Activated naive CD4-positive, alpha-beta T cell treated with anti-CD3 and anti-CD28 coated beads, Interleukin-2, amount 50 U/mL, for 24 hours (primary cell): Measurements from ENCODE around the gene PHB1.
"Not testable (repeated sequence)": the region's sequence is repeated elsewhere in the genome, so short reads cannot be mapped to it uniquely, and the experiment has no call there.

Experiments
- H3K27ac Mint-ChIP-seq: one replicate; pipeline ENCODE4 v1.8.0; 2021; ENCODE audit warnings: mild to moderate bottlenecking, mixed read lengths
- H3K27me3 Mint-ChIP-seq: one replicate; pipeline ENCODE4 v1.8.0; 2021; ENCODE audit warnings: mixed read lengths
- H3K36me3 Mint-ChIP-seq: one replicate; pipeline ENCODE4 v1.8.0; 2021; ENCODE audit warnings: mixed read lengths
- H3K4me1 Mint-ChIP-seq: one replicate; pipeline ENCODE4 v1.8.0; 2021; ENCODE audit warnings: mixed read lengths
- H3K4me3 Mint-ChIP-seq: one replicate; pipeline ENCODE4 v1.8.0; 2021; ENCODE audit warnings: mild to moderate bottlenecking, mixed read lengths
- H3K9me3 Mint-ChIP-seq: one replicate; pipeline ENCODE4 v1.8.0; 2021; ENCODE audit warnings: mixed read lengths

The PHB1 gene

GRCh38 chr17:49431743-49432142, 17.1 kb upstream of the PHB1 start:
- Mint-ChIP-seq H3K27ac (no peak overlapping the region), H3K4me3 (no peak overlapping the region), H3K27me3 (peaks cover 5% of the 10 kb centered on the region), H3K9me3 (no peaks in the 10 kb centered on the region), H3K36me3 (no peaks in the 10 kb centered on the region), H3K4me1 (no peaks in the 10 kb centered on the region)

DNA sequence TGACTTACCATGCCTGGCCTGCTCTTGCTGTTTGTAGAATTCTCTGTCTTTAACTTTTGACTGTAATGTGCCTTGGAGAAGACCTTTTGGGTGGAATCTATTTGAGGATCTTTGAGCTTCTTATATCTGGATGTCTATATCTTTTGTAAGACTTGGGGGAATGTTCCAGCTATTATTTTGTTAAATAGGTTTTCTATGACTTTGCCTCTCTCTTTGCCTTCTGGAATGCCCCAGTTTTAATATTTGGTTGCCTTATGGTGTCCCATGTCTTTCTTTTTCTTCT, 10.3 kb upstream of the PHB1 start:
- H3K27me3 Mint-ChIP-seq: peaks cover 8% of the 10 kb centered on the region
- no peak overlapping the region for H3K4me3 Mint-ChIP-seq
- H3K4me1 Mint-ChIP-seq: no peaks in the 10 kb centered on the region
- H3K9me3 Mint-ChIP-seq: peaks cover 5% of the 10 kb centered on the region
- H3K36me3 Mint-ChIP-seq: peaks cover 2% of the 10 kb centered on the region
- no peak overlapping the region for H3K27ac Mint-ChIP-seq

- H3K4me3 Mint-ChIP-seq, H3K27me3 Mint-ChIP-seq, H3K4me1 Mint-ChIP-seq, H3K9me3 Mint-ChIP-seq, H3K27ac Mint-ChIP-seq, H3K36me3 Mint-ChIP-seq: not testable (repeated sequence)
Observed at GRCh38 chr17:49424276-49425003, 9.8 kb upstream of the PHB1 start.

DNA sequence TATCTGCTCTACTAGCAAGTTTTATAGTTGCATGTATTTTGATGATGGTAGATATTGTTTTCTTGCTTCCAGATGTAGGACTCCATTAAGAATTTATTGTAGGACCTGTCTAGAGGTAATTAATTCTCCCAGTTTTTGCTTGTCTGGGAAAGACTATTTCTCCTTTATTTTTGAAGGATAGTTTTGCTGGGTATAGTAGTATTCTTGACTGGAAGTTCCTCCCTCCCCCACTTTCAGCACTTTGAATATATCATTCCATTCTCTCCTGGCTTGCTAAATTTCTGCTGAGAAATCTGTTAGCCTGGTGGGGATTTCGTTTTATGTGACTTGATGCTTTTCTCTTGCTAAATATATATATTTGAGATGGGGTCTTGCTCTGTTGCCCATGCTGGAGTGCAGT, 8.0 kb upstream of the PHB1 start:
- Mint-ChIP-seq H3K9me3 (peaks cover 5% of the 10 kb centered on the region), H3K27ac (no peak overlapping the region), H3K4me3 (no peak overlapping the region), H3K36me3 (peaks cover 2% of the 10 kb centered on the region), H3K27me3 (peaks cover 6% of the 10 kb centered on the region), H3K4me1 (no peaks in the 10 kb centered on the region)

- H3K9me3 Mint-ChIP-seq, H3K27me3 Mint-ChIP-seq, H3K4me1 Mint-ChIP-seq, H3K36me3 Mint-ChIP-seq, H3K4me3 Mint-ChIP-seq, H3K27ac Mint-ChIP-seq: not testable (repeated sequence)
Observed at GRCh38 chr17:49419761-49420160, 5.1 kb upstream of the PHB1 start.

DNA sequence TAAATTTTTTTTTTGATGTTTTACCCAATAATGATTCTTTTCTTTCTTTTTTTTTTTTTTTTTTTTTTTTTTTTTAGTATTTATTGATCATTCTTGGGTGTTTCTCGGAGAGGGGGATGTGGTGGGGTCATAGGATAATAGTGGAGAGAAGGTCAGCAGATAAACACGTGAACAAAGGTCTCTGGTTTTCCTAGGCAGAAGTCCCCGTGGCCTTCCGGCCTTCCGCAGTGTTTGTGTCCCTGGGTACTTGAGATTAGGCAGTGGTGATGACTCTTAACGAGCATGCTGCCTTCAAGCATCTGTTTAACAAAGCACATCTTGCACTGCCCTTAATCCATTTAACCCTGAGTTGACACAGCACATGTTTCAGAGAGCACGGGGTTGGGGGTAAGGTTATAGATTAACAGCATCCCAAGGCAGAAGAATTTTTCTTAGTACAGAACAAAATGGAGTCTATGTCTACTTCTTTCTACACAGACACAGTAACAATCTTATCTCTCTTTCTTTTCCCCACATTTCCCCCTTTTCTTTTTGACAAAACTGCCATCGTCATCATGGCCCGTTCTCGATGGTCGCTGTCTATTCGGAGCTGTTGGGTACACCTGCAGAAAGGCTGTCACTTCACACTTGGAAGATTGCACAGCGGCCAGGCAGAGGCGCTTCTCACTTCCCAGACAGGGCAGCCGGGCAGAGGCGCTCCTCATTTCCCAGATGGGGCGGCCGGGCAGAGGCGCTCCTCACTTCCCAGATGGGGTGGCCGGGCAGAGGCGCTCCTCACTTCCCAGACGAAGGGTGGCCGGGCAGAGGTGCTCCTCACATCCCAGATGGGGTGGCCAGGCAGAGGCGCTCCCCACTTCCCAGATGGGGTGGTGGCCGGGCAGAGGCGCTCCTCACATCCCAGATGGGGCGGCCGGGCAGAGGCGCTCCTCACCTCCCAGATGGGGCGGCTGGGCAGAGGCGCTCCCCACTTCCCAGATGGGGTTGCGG, 4.4 kb upstream of the PHB1 start:
- not testable (repeated sequence) for H3K27ac Mint-ChIP-seq, H3K27me3 Mint-ChIP-seq, H3K9me3 Mint-ChIP-seq

GRCh38 chr17:49414271-49414621, 436 bp downstream of the PHB1 start:
- H3K36me3 Mint-ChIP-seq: peaks cover 14% of the 10 kb centered on the region
- no peaks in the 10 kb centered on the region for H3K9me3 Mint-ChIP-seq
- H3K4me1 Mint-ChIP-seq: peaks cover 20% of the 10 kb centered on the region
- H3K4me3 Mint-ChIP-seq: peak overlapping the region; percentile 95
- no peaks in the 10 kb centered on the region for H3K27me3 Mint-ChIP-seq
- peak overlapping the region; percentile 91 for H3K27ac Mint-ChIP-seq

More for the DNA sequence above, 4.4 kb upstream of the PHB1 start:
- H3K4me3 Mint-ChIP-seq, H3K36me3 Mint-ChIP-seq: not testable (repeated sequence)
- H3K4me1 Mint-ChIP-seq: peaks cover 12% of the 10 kb centered on the region

GRCh38 chr17:49409066-49409465, 5.6 kb downstream of the PHB1 start:
- peaks cover 28% of the 10 kb centered on the region for H3K4me1 Mint-ChIP-seq
- no peaks in the 10 kb centered on the region for H3K27me3 Mint-ChIP-seq
- no peak overlapping the region for H3K4me3 Mint-ChIP-seq
- H3K27ac Mint-ChIP-seq: no peak overlapping the region
- no peaks in the 10 kb centered on the region for H3K9me3 Mint-ChIP-seq
- peaks cover 25% of the 10 kb centered on the region for H3K36me3 Mint-ChIP-seq

GRCh38 chr17:49407981-49408501, 6.6 kb downstream of the PHB1 start:
- Mint-ChIP-seq H3K36me3 (peaks cover 25% of the 10 kb centered on the region), H3K27me3 (no peaks in the 10 kb centered on the region), H3K4me3 (peak overlapping the region; percentile 30), H3K9me3 (no peaks in the 10 kb centered on the region), H3K27ac (no peak overlapping the region), H3K4me1 (peaks cover 33% of the 10 kb centered on the region)

GRCh38 chr17:49407086-49407485, 7.6 kb downstream of the PHB1 start:
- Mint-ChIP-seq H3K36me3 (peaks cover 21% of the 10 kb centered on the region), H3K4me3 (no peak overlapping the region), H3K27me3 (no peaks in the 10 kb centered on the region), H3K9me3 (no peaks in the 10 kb centered on the region), H3K4me1 (peaks cover 32% of the 10 kb centered on the region), H3K27ac (no peak overlapping the region)

GRCh38 chr17:49406421-49407061, 8.1 kb downstream of the PHB1 start:
- H3K4me1 Mint-ChIP-seq: peaks cover 26% of the 10 kb centered on the region
- no peaks in the 10 kb centered on the region for H3K27me3 Mint-ChIP-seq
- H3K36me3 Mint-ChIP-seq: peaks cover 17% of the 10 kb centered on the region
- no peaks in the 10 kb centered on the region for H3K9me3 Mint-ChIP-seq
- no peak overlapping the region for H3K27ac Mint-ChIP-seq
- no peak overlapping the region for H3K4me3 Mint-ChIP-seq

DNA sequence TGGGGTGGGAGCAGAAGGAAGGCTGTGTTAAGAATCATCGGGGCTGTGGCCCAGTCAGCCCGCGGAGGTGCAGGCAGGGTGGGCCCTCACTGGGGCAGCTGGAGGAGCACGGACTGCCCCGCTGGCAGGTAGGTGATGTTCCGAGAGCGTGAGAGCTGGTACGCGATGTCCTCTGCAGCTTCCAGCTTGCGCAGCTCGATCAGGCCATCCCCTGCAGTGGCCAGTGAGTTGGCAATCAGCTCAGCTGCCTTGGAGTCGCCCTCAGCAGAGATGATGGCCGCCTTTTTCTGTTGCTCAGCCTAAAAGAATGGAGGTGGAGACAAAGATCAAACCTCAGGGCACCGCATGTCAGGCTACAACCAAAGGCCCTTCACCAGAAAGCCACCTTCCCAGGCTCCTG, 9.8 kb downstream of the PHB1 start:
- no peak overlapping the region for H3K4me3 Mint-ChIP-seq
- H3K36me3 Mint-ChIP-seq: peaks cover 13% of the 10 kb centered on the region
- no peaks in the 10 kb centered on the region for H3K9me3 Mint-ChIP-seq
- H3K27me3 Mint-ChIP-seq: no peaks in the 10 kb centered on the region
- H3K27ac Mint-ChIP-seq: peak overlapping the region; percentile 51
- peaks cover 25% of the 10 kb centered on the region for H3K4me1 Mint-ChIP-seq

DNA sequence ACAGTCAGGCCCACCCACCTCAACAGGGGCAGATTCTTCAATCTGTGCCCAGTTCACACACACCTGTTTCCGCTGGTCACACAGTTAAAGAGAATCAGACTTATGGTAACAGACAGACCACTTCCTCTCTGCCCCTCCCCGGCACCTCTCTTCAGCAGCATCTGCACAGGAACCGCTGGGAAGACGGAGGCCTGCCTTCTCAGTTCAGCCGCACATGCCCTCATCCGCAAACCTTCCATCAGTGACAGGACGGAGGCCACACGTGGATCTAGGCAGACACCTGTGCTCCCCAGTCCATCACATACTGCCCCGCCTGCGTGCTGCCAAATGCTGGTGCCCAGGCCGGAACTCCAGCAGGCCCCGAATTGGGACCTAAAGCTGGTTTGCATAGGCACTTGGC, 10.3 kb downstream of the PHB1 start:
- H3K4me3 Mint-ChIP-seq: no peak overlapping the region
- H3K27me3 Mint-ChIP-seq: no peaks in the 10 kb centered on the region
- H3K27ac Mint-ChIP-seq: peak overlapping the region; percentile 12
- H3K4me1 Mint-ChIP-seq: peaks cover 25% of the 10 kb centered on the region
- peaks cover 13% of the 10 kb centered on the region for H3K36me3 Mint-ChIP-seq
- H3K9me3 Mint-ChIP-seq: no peaks in the 10 kb centered on the region

DNA sequence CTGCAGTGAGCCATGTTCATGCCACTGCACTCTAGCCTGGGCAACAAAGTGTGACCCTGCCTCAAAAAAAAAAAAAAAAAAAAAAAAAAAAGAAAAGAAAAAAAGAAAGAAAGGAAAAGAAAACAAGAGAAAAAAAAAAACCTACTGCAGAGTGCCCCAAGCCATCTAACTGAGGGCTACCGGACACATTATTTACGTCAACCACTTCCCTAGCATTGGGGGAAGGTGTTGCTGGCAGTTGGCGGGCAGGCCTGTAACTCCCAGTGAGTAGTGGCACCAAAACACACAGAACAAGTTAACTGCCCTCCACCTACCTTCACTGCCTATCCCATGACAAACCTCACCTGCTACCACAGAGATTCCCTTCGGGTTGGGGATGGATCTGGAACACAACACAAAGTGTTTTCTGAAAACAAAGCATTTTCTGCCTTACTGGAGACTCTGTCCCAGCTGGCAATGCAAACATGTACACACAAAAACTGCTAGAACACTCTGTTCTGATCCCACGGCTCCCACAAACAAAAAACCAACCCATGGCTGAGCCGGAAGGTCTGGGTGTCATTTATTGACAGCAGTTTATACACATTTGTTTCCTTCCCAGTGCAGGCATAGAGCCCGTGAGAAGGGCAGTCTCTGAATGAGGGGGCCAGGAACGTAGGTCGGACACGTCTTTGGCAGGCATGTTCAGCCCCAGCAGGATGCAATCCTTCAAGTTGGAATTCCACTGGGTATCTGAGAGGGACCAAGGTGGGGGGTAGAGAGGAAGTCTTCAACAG, 11.0 kb downstream of the PHB1 start:
- no peak overlapping the region for H3K4me3 Mint-ChIP-seq
- peaks cover 10% of the 10 kb centered on the region for H3K36me3 Mint-ChIP-seq
- H3K27me3 Mint-ChIP-seq: no peaks in the 10 kb centered on the region
- peaks cover 24% of the 10 kb centered on the region for H3K4me1 Mint-ChIP-seq
- no peaks in the 10 kb centered on the region for H3K9me3 Mint-ChIP-seq
- H3K27ac Mint-ChIP-seq: no peak overlapping the region

- peaks cover 14% of the 10 kb centered on the region for H3K4me1 Mint-ChIP-seq
- H3K27me3 Mint-ChIP-seq: no peaks in the 10 kb centered on the region
- H3K36me3 Mint-ChIP-seq: peaks cover 6% of the 10 kb centered on the region
- no peaks in the 10 kb centered on the region for H3K9me3 Mint-ChIP-seq
- no peak overlapping the region for H3K4me3 Mint-ChIP-seq
- no peak overlapping the region for H3K27ac Mint-ChIP-seq
Observed at GRCh38 chr17:49402706-49403105, 12.0 kb downstream of the PHB1 start.
